K562 (cell line): ENCODE measurements around the gene CACNA1I. TPM values are rescaled to one million over a fixed set of nuclear protein-coding genes. Genes with fewer than 3 reads are reported as not detected.

Source experiments
- ATAC-seq: fragments of 200-7000 bp; cut with Tn5 transposase; 3 replicates; pipeline ENCODE4 v1.9.1; 2020; ENCODE audit warnings: moderate library complexity
- BruUV-seq: library from RNA; stranded (reverse); fragments of 400-500 nt; replicated peaks from 2 replicates; lab custom pipeline; 2021; lab: Mats Ljungman, UMichigan
- CTCF ChIA-PET: fragments of 300-600 bp; formaldehyde crosslinking; extraction: SDS; loops from one replicate; lab custom pipeline; 2021; ENCODE audit warnings: low intra/inter-chr PET ratio; lab: Yijun Ruan, JAX
- POLR2A ChIA-PET: fragments of 300-600, 350-650 bp; sonication (Branson Sonifier 250); formaldehyde crosslinking; extraction: SDS; loops from one replicate; lab custom pipeline; 2021; ENCODE audit warnings: antibody characterized with exemption, inconsistent platforms; lab: Yijun Ruan, JAX
- DNase-seq, 4 experiments: peaks; one replicate each; pipeline versions ENCODE4 v3.0.0 to v3.0.0-alpha.2; 2011 to 2018; ENCODE audit warnings: low spot score in 3 of 4, mixed read lengths in 3 of 4; ENCODE audit errors: extremely low read depth in 1 of 4
- FAIRE-seq: peaks from 2 replicates; lab custom pipeline; 2011; peaks lifted over from hg19 to GRCh38; lab: Jason Lieb, UNC
- H2AFZ ChIP-seq: 2 replicates; pipeline ENCODE4 v1.6.0; 2011; ENCODE audit warnings: low read depth, low read length, control low read depth, inconsistent platforms
- H3K27ac ChIP-seq: fragments of 200-600 bp; 3 replicates; pipeline ENCODE4 v1.8.0; 2011; ENCODE audit warnings: low read depth, mild to moderate bottlenecking, control low read depth, inconsistent platforms, low read length, moderate library complexity, mixed read lengths; ENCODE audit errors: extremely low read depth
- H3K27me3 ChIP-seq, 2 experiments: fragments of 300-600 bp in 1 of 2; 2 replicates in 1 of 2; 3 replicates in 1 of 2; pipeline versions ENCODE4 v1.6.0 to v1.8.0; 2011; ENCODE audit warnings: inconsistent platforms in 2 of 2, low read length in 2 of 2, mild to moderate bottlenecking in 1 of 2, mixed read lengths in 1 of 2, moderate library complexity in 1 of 2; ENCODE audit not compliant: control insufficient read depth in 2 of 2, insufficient read depth in 2 of 2
- H3K36me3 ChIP-seq: fragments of 300-600 bp; 3 replicates; pipeline ENCODE4 v1.8.0; 2011; ENCODE audit warnings: mild to moderate bottlenecking, low read length, inconsistent platforms; ENCODE audit not compliant: control insufficient read depth, insufficient read depth
- H3K4me1 ChIP-seq, 2 experiments: fragments of 200-600 bp in 1 of 2; replicated peaks in 1 of 2; 2 replicates in 1 of 2; 3 replicates in 1 of 2; pipeline versions ENCODE4 v1.5.1 to v1.8.0; 2011; ENCODE audit warnings: inconsistent platforms in 2 of 2, low read length in 2 of 2, mild to moderate bottlenecking in 1 of 2, mixed read lengths in 1 of 2, moderate library complexity in 1 of 2; ENCODE audit not compliant: control insufficient read depth in 2 of 2, insufficient read depth in 2 of 2
- H3K4me2 ChIP-seq: 2 replicates; pipeline ENCODE4 v1.6.1; 2011; ENCODE audit warnings: low read length, control low read depth, inconsistent platforms, mixed read lengths; ENCODE audit not compliant: insufficient read depth
- H3K4me3 ChIP-seq: fragments of 200-600 bp; sonication (generic), shearing (Covaris generic); 2 replicates; pipeline ENCODE4 v1.5.1; 2016; ENCODE audit warnings: control low read depth, inconsistent platforms
- H3K79me2 ChIP-seq: fragments of 200-600 bp; 3 replicates; pipeline ENCODE4 v1.8.0; 2011; ENCODE audit warnings: low read length, inconsistent platforms; ENCODE audit not compliant: control insufficient read depth, insufficient read depth
- H3K9ac ChIP-seq, 2 experiments: 2 replicates each; pipeline versions ENCODE4 v1.6.0 to v1.6.1; 2011; ENCODE audit warnings: low read depth in 2 of 2, low read length in 2 of 2, control low read depth in 1 of 2, inconsistent platforms in 1 of 2, mild to moderate bottlenecking in 1 of 2, mixed read lengths in 1 of 2; ENCODE audit not compliant: insufficient read depth in 1 of 2
- H3K9me1 ChIP-seq: one replicate; pipeline ENCODE4 v1.6.0; 2011; ENCODE audit warnings: inconsistent platforms, mild to moderate bottlenecking, low read length, moderate library complexity; ENCODE audit not compliant: control insufficient read depth, insufficient read depth
- H3K9me3 ChIP-seq: replicated peaks from 2 replicates; pipeline ENCODE4 v1.5.1; 2011; ENCODE audit warnings: low read depth, low read length, inconsistent platforms; ENCODE audit not compliant: control insufficient read depth, insufficient read depth
- H4K20me1 ChIP-seq: replicated peaks from 2 replicates; pipeline ENCODE4 v1.6.1; 2011; ENCODE audit warnings: low read length, inconsistent platforms, mixed read lengths; ENCODE audit not compliant: control insufficient read depth, insufficient read depth
- CEBPG ChIP-seq, 3 experiments: fragments of 200-800 bp in 1 of 3; sonication (Bioruptor generic) in 1 of 3; sonication (generic) in 1 of 3; formaldehyde crosslinking in 1 of 3; IDR thresholded peaks in 2 of 3; conservative IDR thresholded peaks in 1 of 3; 2 replicates each; pipeline versions ENCODE4 v1.6.1 to v1.8.0; 2016 to 2022; ENCODE audit warnings: missing compliant biosample characterization in 2 of 3, missing genetic modification characterization in 2 of 3, mild to moderate bottlenecking in 1 of 3, missing genetic modification reagents in 1 of 3
- DIDO1 ChIP-seq: fragments of 450-650 bp; IDR thresholded peaks from 2 replicates; pipeline ENCODE4 v1.6.1; 2016; ENCODE audit warnings: low read depth, missing biosample characterization, missing genetic modification characterization
- EZH2 ChIP-seq: IDR thresholded peaks from 2 replicates; pipeline ENCODE4 v1.6.1; 2012; ENCODE audit warnings: low read depth, mild to moderate bottlenecking, inconsistent platforms, low read length, borderline replicate concordance
- HIVEP1 ChIP-seq: fragments of 250-450 bp; sonication (Bioruptor Pico); IDR thresholded peaks from 2 replicates; pipeline ENCODE4 v1.4.0; 2020; ENCODE audit warnings: mild to moderate bottlenecking
- L3MBTL2 ChIP-seq: fragments of 450-650 bp; IDR thresholded peaks from 2 replicates; pipeline ENCODE4 v1.6.1; 2016; ENCODE audit warnings: mild to moderate bottlenecking, moderate library complexity
- NFYB ChIP-seq: IDR thresholded peaks from 2 replicates; pipeline ENCODE4 v1.6.1; 2011; ENCODE audit warnings: mild to moderate bottlenecking, moderate library complexity; ENCODE audit not compliant: insufficient read length; ENCODE audit errors: extremely low read depth
- POLR2H ChIP-seq: IDR thresholded peaks from 2 replicates; pipeline ENCODE4 v1.6.1; 2016; ENCODE audit warnings: missing genetic modification characterization, low read depth, mild to moderate bottlenecking, control low read depth, missing compliant biosample characterization, moderate library complexity
- RAD21 ChIP-seq, 2 experiments: fragments of 250-450 bp in 1 of 2; fragments of 450-650 bp in 1 of 2; sonication (Bioruptor Pico) in 1 of 2; formaldehyde crosslinking in 1 of 2; IDR thresholded peaks in 1 of 2; conservative IDR thresholded peaks in 1 of 2; 2 replicates each; pipeline versions ENCODE4 v1.4.0 to v1.8.0; 2020 to 2022; ENCODE audit warnings: mild to moderate bottlenecking in 2 of 2, moderate library complexity in 1 of 2
- RBM15 ChIP-seq: fragments of 200-400 bp; formaldehyde crosslinking; IDR thresholded peaks from 2 replicates; pipeline ENCODE4 v1.6.1; 2018; ENCODE audit warnings: mild to moderate bottlenecking, low read length, moderate library complexity; ENCODE audit not compliant: insufficient read depth
- RFX1 ChIP-seq: fragments of 450-650 bp; IDR thresholded peaks from 2 replicates; pipeline ENCODE4 v1.6.1; 2016; ENCODE audit warnings: mild to moderate bottlenecking, moderate library complexity
- SOX6 ChIP-seq: fragments of 450-650 bp; IDR thresholded peaks from 2 replicates; pipeline ENCODE4 v1.6.1; 2014; ENCODE audit warnings: mild to moderate bottlenecking
- STAT5B ChIP-seq: fragments of 250-450 bp; sonication (Bioruptor Pico); IDR thresholded peaks from 2 replicates; pipeline ENCODE4 v1.8.0; 2021; ENCODE audit warnings: mild to moderate bottlenecking, inconsistent platforms
- WGBS: fragments of 100-300 bp; shearing (Covaris generic); methylation state at CpG from one replicate; pipeline ENCODE4 v1.1.6; 2016; ENCODE audit warnings: low coverage, mixed read lengths; ENCODE audit not compliant: insufficient coverage; ENCODE audit errors: missing lambda C conversion rate; 5-methylcytosine and 5-hydroxymethylcytosine counted together
- in situ Hi-C: fragments of 300-500 bp; cut with MboI; formaldehyde crosslinking; loops from 4 replicates; pipeline ENCODE4 v1.15.0; 2018; ENCODE audit warnings: inconsistent platforms, mixed read lengths
- intact Hi-C: fragments of 100-400 bp; cut with micrococcal nuclease; formaldehyde crosslinking; loops from 2 replicates; pipeline ENCODE4 v1.14.2; 2022
- polyA plus RNA-seq, 8 experiments: library from polyadenylated mRNA; depleted of rRNA in 4 of 8; stranded (reverse) in 5 of 8; unstranded in 3 of 8; fragments of >200 nt; fragmentation: Nextera tagmentation in 2 of 8; fragmentation: Illumina TruSeq in 1 of 8; extraction: Ambion mirVana in 2 of 8; extraction: Trizol in 1 of 8; gene quantifications; 2 replicates each; pipeline versions ENCODE4 v1.2.1 to v1.2.3, GENCODE V29; 2011 to 2014; ENCODE audit warnings: inconsistent platforms in 1 of 8, missing spikeins in 1 of 8
- total RNA-seq, 7 experiments: library from RNA; depleted of rRNA in 6 of 7; stranded (reverse); fragments of >200 nt in 6 of 7; fragmentation: Illumina TruSeq in 2 of 7; extraction: Trizol in 2 of 7; gene quantifications; 2 replicates each; pipeline versions ENCODE4 v1.2.1 to v1.2.3, GENCODE V29; 2011 to 2021; ENCODE audit warnings: low replicate concordance in 1 of 7
- TF ChIP-seq, protein P1 (sequence below), 2 experiments: fragments of 250-450 bp in 1 of 2; fragments of 450-650 bp in 1 of 2; sonication (Bioruptor Pico) in 1 of 2; IDR thresholded peaks; 2 replicates each; pipeline versions ENCODE4 v1.6.1 to v1.8.0; 2016 to 2021; ENCODE audit warnings: mild to moderate bottlenecking in 2 of 2, moderate library complexity in 2 of 2, missing compliant biosample characterization in 1 of 2, missing genetic modification characterization in 1 of 2
- TF ChIP-seq, protein P2 (sequence below): sonication (generic); formaldehyde crosslinking; IDR thresholded peaks from 2 replicates; pipeline ENCODE4 v1.8.0; 2022; ENCODE audit warnings: mild to moderate bottlenecking, missing genetic modification reagents

CACNA1I gene
- total and polyA plus RNA-seq, 9 of the 15 experiments (the other 6 are each of a cell fraction or from before 2014, with no cell fraction given) = 0.01 to 0.79 (median 0.32) TPM; not detected in 1

DNA sequence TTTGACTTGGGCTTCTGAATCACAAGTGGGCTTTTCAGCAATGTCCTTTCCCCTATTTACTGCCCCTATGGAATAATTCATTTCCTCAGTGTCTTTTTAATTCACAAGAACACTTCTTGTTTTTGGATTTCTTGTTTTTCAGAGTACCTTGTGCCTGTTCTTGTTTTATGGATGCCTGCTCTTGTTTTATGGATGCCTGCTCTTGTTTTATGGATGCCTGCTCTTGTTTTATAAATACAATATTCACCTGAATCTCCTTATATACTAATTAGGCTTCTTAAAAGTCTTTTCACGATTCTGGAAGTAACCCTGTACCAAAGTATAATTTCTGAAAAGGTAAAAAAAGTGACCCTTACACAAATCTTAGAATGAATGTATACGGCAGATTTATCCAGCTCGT, 32.8 kb downstream of the CACNA1I start (continued):
- TF ChIP-seq, protein P1, sequence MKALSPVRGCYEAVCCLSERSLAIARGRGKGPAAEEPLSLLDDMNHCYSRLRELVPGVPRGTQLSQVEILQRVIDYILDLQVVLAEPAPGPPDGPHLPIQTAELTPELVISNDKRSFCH (CRISPR knock-in tag; IDR thresholded peaks at IDR 0.05) = no peak
- TF ChIP-seq, protein P1 (tag; IDR thresholded peaks at IDR 0.05) = no peak
- TF ChIP-seq NFYB = no peak
- TF ChIP-seq STAT5B = no peak
- TF ChIP-seq HIVEP1 (CRISPR knock-in tag) = no peak
- no peak for TF ChIP-seq SOX6
- TF ChIP-seq CEBPG (CRISPR knock-in tag; IDR thresholded peaks at IDR 0.05) = no peak
- TF ChIP-seq CEBPG (tag; conservative IDR thresholded peaks at IDR 0.05 in 1 of 2, IDR thresholded peaks at IDR 0.05 in 1 of 2) = no peak
- TF ChIP-seq DIDO1 = no peak
- no peak for TF ChIP-seq RAD21 (CRISPR knock-in tag; conservative IDR thresholded peaks at IDR 0.05 in 1 of 2, IDR thresholded peaks at IDR 0.05 in 1 of 2)
- no peak for TF ChIP-seq POLR2H (tag)
- TF ChIP-seq L3MBTL2 = no peak

DNA sequence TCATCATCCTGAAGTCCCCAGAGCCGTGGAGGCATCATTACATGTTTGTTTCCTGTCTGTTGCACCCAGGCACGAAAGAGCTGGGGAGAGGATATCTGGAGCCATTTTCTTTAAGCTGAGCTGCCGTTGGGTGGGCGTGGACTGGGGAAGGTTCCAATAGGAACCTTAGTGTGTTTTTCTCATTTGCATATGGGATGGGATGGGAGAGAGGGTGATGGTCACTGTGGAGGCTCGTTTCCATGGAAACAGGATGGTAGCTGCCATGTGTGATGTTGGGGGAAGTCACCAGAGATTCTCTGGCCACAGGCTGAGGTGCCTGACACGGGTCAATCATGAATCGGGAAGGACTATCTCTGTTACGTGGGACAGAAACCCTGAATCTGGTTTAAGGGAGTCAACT, 39.7 kb downstream of the CACNA1I start:
- intact Hi-C loops = no loop called here
- no peak for FAIRE-seq
- no peaks in the 10 kb centered on the region for H4K20me1 ChIP-seq
- no peaks in the 10 kb centered on the region for H3K9me1 ChIP-seq
- H3K4me3 ChIP-seq = no peak overlapping the region
- no peak overlapping the region for H3K27ac ChIP-seq
- DNase-seq = no peak
- no peaks in the 10 kb centered on the region for H3K36me3 ChIP-seq
- 0 out of 5 replicates have a peak, but pooled peaks cover 0 to 5% of the 10 kb centered on the region in 2 experiments for H3K27me3 ChIP-seq
- H2AFZ ChIP-seq = no peak overlapping the region
- H3K79me2 ChIP-seq = no peaks in the 10 kb centered on the region
- TF ChIP-seq RBM15 (no peak), EZH2 (no peak), RFX1 (peak; percentile 81)
- TF ChIP-seq, protein P1 (CRISPR knock-in tag; IDR thresholded peaks at IDR 0.05) = no peak
- TF ChIP-seq, protein P1 (tag; IDR thresholded peaks at IDR 0.05) = no peak
- TF ChIP-seq, protein P2, sequence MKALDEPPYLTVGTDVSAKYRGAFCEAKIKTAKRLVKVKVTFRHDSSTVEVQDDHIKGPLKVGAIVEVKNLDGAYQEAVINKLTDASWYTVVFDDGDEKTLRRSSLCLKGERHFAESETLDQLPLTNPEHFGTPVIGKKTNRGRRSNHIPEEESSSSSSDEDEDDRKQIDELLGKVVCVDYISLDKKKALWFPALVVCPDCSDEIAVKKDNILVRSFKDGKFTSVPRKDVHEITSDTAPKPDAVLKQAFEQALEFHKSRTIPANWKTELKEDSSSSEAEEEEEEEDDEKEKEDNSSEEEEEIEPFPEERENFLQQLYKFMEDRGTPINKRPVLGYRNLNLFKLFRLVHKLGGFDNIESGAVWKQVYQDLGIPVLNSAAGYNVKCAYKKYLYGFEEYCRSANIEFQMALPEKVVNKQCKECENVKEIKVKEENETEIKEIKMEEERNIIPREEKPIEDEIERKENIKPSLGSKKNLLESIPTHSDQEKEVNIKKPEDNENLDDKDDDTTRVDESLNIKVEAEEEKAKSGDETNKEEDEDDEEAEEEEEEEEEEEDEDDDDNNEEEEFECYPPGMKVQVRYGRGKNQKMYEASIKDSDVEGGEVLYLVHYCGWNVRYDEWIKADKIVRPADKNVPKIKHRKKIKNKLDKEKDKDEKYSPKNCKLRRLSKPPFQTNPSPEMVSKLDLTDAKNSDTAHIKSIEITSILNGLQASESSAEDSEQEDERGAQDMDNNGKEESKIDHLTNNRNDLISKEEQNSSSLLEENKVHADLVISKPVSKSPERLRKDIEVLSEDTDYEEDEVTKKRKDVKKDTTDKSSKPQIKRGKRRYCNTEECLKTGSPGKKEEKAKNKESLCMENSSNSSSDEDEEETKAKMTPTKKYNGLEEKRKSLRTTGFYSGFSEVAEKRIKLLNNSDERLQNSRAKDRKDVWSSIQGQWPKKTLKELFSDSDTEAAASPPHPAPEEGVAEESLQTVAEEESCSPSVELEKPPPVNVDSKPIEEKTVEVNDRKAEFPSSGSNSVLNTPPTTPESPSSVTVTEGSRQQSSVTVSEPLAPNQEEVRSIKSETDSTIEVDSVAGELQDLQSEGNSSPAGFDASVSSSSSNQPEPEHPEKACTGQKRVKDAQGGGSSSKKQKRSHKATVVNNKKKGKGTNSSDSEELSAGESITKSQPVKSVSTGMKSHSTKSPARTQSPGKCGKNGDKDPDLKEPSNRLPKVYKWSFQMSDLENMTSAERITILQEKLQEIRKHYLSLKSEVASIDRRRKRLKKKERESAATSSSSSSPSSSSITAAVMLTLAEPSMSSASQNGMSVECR = no peak
- H3K4me2 ChIP-seq = no peak overlapping the region
- H3K9me3 ChIP-seq = no peaks in the 10 kb centered on the region
- no peak for ATAC-seq
- ChIA-PET CTCF (no interaction called here), POLR2A (interaction anchor here (0.5 kb wide), 1 partner anchor 51 kb away, joined by 3 read pairs; no protein-coding TSS in a partner anchor)
- no peak overlapping the region for H3K9ac ChIP-seq
- H3K4me1 ChIP-seq = peaks cover 0 to 3% of the 10 kb centered on the region in 2 experiments; a peak in 2 of 5 replicates
- in situ Hi-C loops = no loop called here
- WGBS = 12% methylated on average over 5 of the region's 8 CpGs
- BruUV-seq = no TSS peak
